SK-N-SH (cell line): Measurements from ENCODE around the gene DNAAF9.

ENCODE experiments used
- CTCF ChIP-seq: fragments of 200-600 bp; sonication (generic); IDR thresholded peaks from 2 replicates; pipeline ENCODE4 v1.6.1; 2017; ENCODE audit warnings: antibody characterized with exemption, mild to moderate bottlenecking, moderate library complexity
- EP300 ChIP-seq, 2 experiments: IDR thresholded peaks; 2 replicates each; pipeline versions ENCODE4 v1.4.0 to v1.6.1; 2012; ENCODE audit warnings: borderline replicate concordance in 1 of 2, low read depth in 1 of 2, low read length in 1 of 2
- IRF3 ChIP-seq: fragments of 150-350 bp; IDR thresholded peaks from 2 replicates; pipeline ENCODE4 v1.6.1; 2016; ENCODE audit warnings: mild to moderate bottlenecking, low read depth, low read length
- NRF1 ChIP-seq: IDR thresholded peaks from 2 replicates; pipeline ENCODE4 v1.6.1; 2012; ENCODE audit warnings: low read depth, mild to moderate bottlenecking, low read length
- REST ChIP-seq: IDR thresholded peaks from 2 replicates; pipeline ENCODE4 v1.6.1; 2012; ENCODE audit warnings: mild to moderate bottlenecking, low read depth, low read length, moderate library complexity
- SIN3A ChIP-seq: IDR thresholded peaks from 2 replicates; pipeline ENCODE4 v1.6.1; 2012; ENCODE audit warnings: low read depth, mild to moderate bottlenecking, low read length, moderate library complexity, borderline replicate concordance
- YY1 ChIP-seq: IDR thresholded peaks from 2 replicates; pipeline ENCODE4 v1.4.0; 2012; ENCODE audit warnings: low read depth, mild to moderate bottlenecking

- TF ChIP-seq NRF1 (no peak), REST (no peak), CTCF (no peak), YY1 (no peak), IRF3 (no peak), SIN3A (no peak), EP300 (IDR thresholded peaks at IDR 0.05; ENCODE audit: borderline replicate concordance in 1 of 2, low read depth in 1 of 2, low read length in 1 of 2) (no peak)
Observed at GRCh38 chr20:3446779-3447178, 39.3 kb upstream of the DNAAF9 start.
